ENCODE measurements around the gene GZMA. TPM values are rescaled to one million over a fixed set of nuclear protein-coding genes. Genes with fewer than 3 reads are reported as not detected.

The GZMA gene
- total RNA-seq, 2 experiments from 2014 or later = not detected

DNA sequence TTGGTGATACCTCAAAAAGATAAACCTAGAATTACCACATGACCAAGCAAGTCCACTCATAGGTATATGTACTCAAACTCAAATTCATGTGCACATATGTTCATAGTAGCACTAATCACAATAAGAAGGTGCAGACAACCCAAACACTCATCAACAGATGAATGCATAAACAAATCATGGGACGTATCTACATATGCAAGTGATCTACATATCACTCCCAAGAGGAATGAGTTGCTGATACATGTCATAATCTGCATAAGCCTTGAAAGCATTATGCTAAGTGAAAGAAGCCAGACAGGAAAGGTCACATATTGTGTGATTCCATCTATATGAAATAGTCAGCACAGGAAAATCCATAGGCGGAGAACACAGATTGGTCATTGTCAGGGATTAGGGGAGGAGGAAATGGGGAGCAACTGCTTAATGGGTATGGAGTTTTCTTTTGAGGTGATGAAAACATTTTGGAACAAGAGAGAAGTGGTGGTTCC lies 46.9 kb downstream of the GZMA start:
- BruUV-seq (replicated peaks) = no TSS peak
- intact Hi-C loops (cut with micrococcal nuclease; ENCODE audit: unreplicated experiment) = loop anchor here (10.0 kb wide), 1 partner anchor 635 kb away; the partner anchor contains the start of gene SNX18
- DNase-seq (ENCODE audit: low spot score) = no peak
- Histone ChIP-seq H4K20me1 (ENCODE audit: insufficient read depth, low read length) (no peaks in the 10 kb centered on the region), H3K9me3 (ENCODE audit: low read length) (no peaks in the 10 kb centered on the region), H3K9me2 (ENCODE audit: insufficient read depth, low read length) (no peaks in the 10 kb centered on the region), H3K27ac (ENCODE audit: low read depth, low read length, poor library complexity, severe bottlenecking) (no peak overlapping the region), H3K4me1 (ENCODE audit: insufficient read depth, low read length, poor library complexity, severe bottlenecking) (no peaks in the 10 kb centered on the region), H3K4me2 (ENCODE audit: low read length) (no peak overlapping the region), H3K79me2 (ENCODE audit: insufficient read depth, low read depth, low read length) (no peaks in the 10 kb centered on the region), H3K4me3 (ENCODE audit: low read depth, low read length, poor library complexity, severe bottlenecking) (no peak overlapping the region), H3K36me3 (ENCODE audit: insufficient read depth, low read length) (no peaks in the 10 kb centered on the region), H2AFZ (ENCODE audit: low read length) (no peak overlapping the region)
- TF ChIP-seq, protein P1, sequence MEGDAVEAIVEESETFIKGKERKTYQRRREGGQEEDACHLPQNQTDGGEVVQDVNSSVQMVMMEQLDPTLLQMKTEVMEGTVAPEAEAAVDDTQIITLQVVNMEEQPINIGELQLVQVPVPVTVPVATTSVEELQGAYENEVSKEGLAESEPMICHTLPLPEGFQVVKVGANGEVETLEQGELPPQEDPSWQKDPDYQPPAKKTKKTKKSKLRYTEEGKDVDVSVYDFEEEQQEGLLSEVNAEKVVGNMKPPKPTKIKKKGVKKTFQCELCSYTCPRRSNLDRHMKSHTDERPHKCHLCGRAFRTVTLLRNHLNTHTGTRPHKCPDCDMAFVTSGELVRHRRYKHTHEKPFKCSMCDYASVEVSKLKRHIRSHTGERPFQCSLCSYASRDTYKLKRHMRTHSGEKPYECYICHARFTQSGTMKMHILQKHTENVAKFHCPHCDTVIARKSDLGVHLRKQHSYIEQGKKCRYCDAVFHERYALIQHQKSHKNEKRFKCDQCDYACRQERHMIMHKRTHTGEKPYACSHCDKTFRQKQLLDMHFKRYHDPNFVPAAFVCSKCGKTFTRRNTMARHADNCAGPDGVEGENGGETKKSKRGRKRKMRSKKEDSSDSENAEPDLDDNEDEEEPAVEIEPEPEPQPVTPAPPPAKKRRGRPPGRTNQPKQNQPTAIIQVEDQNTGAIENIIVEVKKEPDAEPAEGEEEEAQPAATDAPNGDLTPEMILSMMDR (conservative IDR thresholded peaks at IDR 0.05; ENCODE audit: low read length) = no peak
- no peak for TF ChIP-seq EZH2phosphoT487 (IDR thresholded peaks at IDR 0.05; ENCODE audit: borderline replicate concordance, low read depth, low read length)
- POLR2A ChIA-PET = no interaction called here
- CTCF ChIA-PET (ENCODE audit: unreplicated experiment) = no interaction called here

DNA sequence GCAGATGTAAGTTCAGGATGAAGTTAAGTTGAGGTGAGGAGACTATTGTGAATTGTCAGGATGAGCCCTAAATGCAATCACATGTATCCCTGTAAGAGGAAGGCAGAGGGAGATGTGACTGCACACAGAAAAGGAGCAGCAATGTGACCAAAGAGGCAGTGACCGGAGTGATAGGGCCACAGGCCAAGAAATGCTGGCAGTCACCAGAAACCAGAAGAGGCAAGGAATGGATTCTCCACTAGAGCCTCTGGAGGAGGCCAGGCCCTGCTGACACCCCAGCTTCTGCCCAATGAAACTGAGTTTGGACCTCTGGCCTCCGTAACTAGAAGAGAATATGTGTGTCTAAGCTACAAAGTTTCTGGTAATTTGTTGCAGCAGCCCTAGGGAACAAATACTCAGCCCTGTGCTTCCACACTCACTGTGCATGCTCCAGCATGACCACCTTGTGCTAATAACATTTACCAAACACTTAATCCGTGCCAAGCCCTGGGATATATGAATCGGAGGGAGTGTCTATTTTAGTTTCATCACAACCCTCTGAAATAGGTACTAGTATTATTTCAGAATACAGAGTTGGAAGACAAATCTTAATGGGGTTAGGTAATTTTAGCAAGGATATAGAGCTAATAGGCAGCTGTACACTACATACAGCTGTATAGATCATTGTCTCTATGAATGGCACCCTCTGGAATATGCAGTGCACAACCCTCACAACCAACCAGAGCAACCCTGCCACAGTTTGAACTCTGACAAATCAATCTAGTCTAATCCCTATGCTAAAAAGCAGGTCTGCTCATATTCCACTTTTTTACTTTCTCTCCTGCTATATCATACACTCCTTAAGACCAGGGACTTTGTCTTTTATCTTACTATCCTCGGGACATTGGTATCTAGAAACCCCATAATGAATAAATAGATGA lies 49.7 kb downstream of the GZMA start:
- no TSS peak for BruUV-seq (replicated peaks)

More for the DNA sequence above, 49.7 kb downstream of the GZMA start:
- no peak overlapping the region for H3K27ac ChIP-seq (ENCODE audit: low read depth, low read length, poor library complexity, severe bottlenecking)
- H2AFZ ChIP-seq (ENCODE audit: low read length) = no peak overlapping the region
- TF ChIP-seq EZH2phosphoT487 (IDR thresholded peaks at IDR 0.05; ENCODE audit: borderline replicate concordance, low read depth, low read length) = no peak
- TF ChIP-seq, protein P1 (conservative IDR thresholded peaks at IDR 0.05; ENCODE audit: low read length) = no peak
- no peak overlapping the region for H3K4me3 ChIP-seq (ENCODE audit: low read depth, low read length, poor library complexity, severe bottlenecking)
- DNase-seq (ENCODE audit: low spot score) = no peak
- ChIA-PET POLR2A (no interaction called here), CTCF (ENCODE audit: unreplicated experiment) (no interaction called here)
- no peaks in the 10 kb centered on the region for H3K9me2 ChIP-seq (ENCODE audit: insufficient read depth, low read length)
- H3K9me3 ChIP-seq (ENCODE audit: low read length) = no peaks in the 10 kb centered on the region
- intact Hi-C loops (cut with micrococcal nuclease; ENCODE audit: unreplicated experiment) = no loop called here
- H3K4me1 ChIP-seq (ENCODE audit: insufficient read depth, low read length, poor library complexity, severe bottlenecking) = no peaks in the 10 kb centered on the region
- H3K4me2 ChIP-seq (ENCODE audit: low read length) = no peak overlapping the region
- H3K36me3 ChIP-seq (ENCODE audit: insufficient read depth, low read length) = no peaks in the 10 kb centered on the region
- no peaks in the 10 kb centered on the region for H4K20me1 ChIP-seq (ENCODE audit: insufficient read depth, low read length)
- no peaks in the 10 kb centered on the region for H3K79me2 ChIP-seq (ENCODE audit: insufficient read depth, low read depth, low read length)

Measured in OCI-LY7 (cell line).